Tibial nerve (tissue), 4 donors: ENCODE data around the gene TP53RK. TPM values are rescaled to one million over a fixed set of nuclear protein-coding genes. Genes with fewer than 3 reads are reported as not detected.

Experiments
- DNase-seq, 2 donors: peaks; one replicate each; pipeline ENCODE4 v3.0.0-alpha.2; 2019; ENCODE audit warnings: low spot score in 2 of 2
- H3K27ac ChIP-seq, 4 donors: fragments of 200-600 bp; sonication (generic) in 3 of 4; one replicate each; pipeline ENCODE4 v1.5.1; 2017 to 2019; ENCODE audit warnings: mild to moderate bottlenecking in 1 of 4
- H3K27me3 ChIP-seq, 2 donors: fragments of 200-600 bp; sonication (generic) in 1 of 2; one replicate each; pipeline versions ENCODE4 v1.5.1 to v1.6.0; 2017 to 2019
- H3K36me3 ChIP-seq, 3 donors: fragments of 200-600 bp; sonication (generic); one replicate each; pipeline ENCODE4 v1.5.1; 2018 to 2019
- H3K4me1 ChIP-seq, 4 donors: fragments of 200-600 bp; sonication (generic) in 3 of 4; one replicate each; pipeline ENCODE4 v1.5.1; 2017 to 2019
- H3K4me3 ChIP-seq, 4 donors: fragments of 200-600 bp; sonication (generic) in 3 of 4; one replicate each; pipeline ENCODE4 v1.5.1; 2017 to 2019; ENCODE audit warnings: mild to moderate bottlenecking in 1 of 4, moderate library complexity in 1 of 4
- H3K9me3 ChIP-seq, 4 donors: fragments of 200-600 bp; sonication (generic) in 3 of 4; one replicate each; pipeline ENCODE4 v1.5.1; 2017 to 2019
- EP300 ChIP-seq, 2 donors: sonication (generic); formaldehyde crosslinking; IDR thresholded peaks; one replicate each; pipeline ENCODE4 v1.6.1; 2017; ENCODE audit warnings: antibody characterized with exemption in 2 of 2, mild to moderate bottlenecking in 1 of 2
- POLR2A ChIP-seq, 2 donors: fragments of 450-650 bp; IDR thresholded peaks; one replicate each; pipeline ENCODE4 v1.6.1; 2017; ENCODE audit warnings: antibody characterized with exemption in 2 of 2, mild to moderate bottlenecking in 2 of 2, moderate library complexity in 2 of 2
- WGBS, 2 donors: methylation state at CpG; one replicate each; pipeline ENCODE4 v1.1.5; 2018; 5-methylcytosine and 5-hydroxymethylcytosine counted together
- total RNA-seq, 4 donors: library from RNA; depleted of rRNA; stranded (reverse); fragments of >200 nt; gene quantifications; one replicate each; pipeline ENCODE4 v1.1.0, GENCODE V29; 2016
- TF ChIP-seq, protein P1 (sequence below), 5 experiments: fragments of 200-600 bp in 3 of 5; fragments of 450-650 bp in 2 of 5; sonication (generic) in 3 of 5; IDR thresholded peaks; one replicate each; pipeline ENCODE4 v1.5.1; 2016 to 2019; ENCODE audit warnings: antibody characterized with exemption in 5 of 5, mild to moderate bottlenecking in 3 of 5, moderate library complexity in 2 of 5

TP53RK gene
- total RNA-seq, 4 donors from 2014 or later = 16.8 to 24.5 (median 21.9) TPM

DNA sequence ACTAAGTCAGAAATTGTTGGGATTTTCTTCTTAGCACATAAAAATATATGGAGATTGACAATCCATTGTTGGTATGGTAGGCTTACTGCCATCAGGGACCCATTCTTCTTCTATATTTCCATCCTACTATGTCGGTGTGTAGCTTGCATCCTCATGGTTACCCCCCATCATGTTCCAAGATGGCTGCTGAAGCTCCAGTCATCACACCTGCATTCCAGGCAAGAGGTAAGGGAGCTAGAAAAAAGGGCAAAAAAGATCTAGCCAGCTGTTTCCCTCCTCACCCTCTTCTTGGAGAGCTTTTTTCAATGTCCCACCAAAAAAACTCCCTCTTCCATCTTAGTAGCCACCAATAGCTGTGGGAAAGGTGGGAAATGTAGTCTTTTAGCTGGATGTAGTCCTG is 33.8 kb upstream of the TP53RK start:
- H3K4me1 ChIP-seq = no peaks in the 10 kb centered on the region
- no peak for DNase-seq
- no peak overlapping the region for H3K27ac ChIP-seq
- TF ChIP-seq POLR2A (IDR thresholded peaks at IDR 0.05) = no peak
- TF ChIP-seq EP300 (IDR thresholded peaks at IDR 0.05) = no peak
- TF ChIP-seq, protein P1, sequence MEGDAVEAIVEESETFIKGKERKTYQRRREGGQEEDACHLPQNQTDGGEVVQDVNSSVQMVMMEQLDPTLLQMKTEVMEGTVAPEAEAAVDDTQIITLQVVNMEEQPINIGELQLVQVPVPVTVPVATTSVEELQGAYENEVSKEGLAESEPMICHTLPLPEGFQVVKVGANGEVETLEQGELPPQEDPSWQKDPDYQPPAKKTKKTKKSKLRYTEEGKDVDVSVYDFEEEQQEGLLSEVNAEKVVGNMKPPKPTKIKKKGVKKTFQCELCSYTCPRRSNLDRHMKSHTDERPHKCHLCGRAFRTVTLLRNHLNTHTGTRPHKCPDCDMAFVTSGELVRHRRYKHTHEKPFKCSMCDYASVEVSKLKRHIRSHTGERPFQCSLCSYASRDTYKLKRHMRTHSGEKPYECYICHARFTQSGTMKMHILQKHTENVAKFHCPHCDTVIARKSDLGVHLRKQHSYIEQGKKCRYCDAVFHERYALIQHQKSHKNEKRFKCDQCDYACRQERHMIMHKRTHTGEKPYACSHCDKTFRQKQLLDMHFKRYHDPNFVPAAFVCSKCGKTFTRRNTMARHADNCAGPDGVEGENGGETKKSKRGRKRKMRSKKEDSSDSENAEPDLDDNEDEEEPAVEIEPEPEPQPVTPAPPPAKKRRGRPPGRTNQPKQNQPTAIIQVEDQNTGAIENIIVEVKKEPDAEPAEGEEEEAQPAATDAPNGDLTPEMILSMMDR (IDR thresholded peaks at IDR 0.05) = no peak
- WGBS, 2 donors = 94 to 100% methylated on average over 1 of the region's 1 CpG
- H3K27me3 ChIP-seq = no peaks in the 10 kb centered on the region
- H3K36me3 ChIP-seq = peaks cover 0 to 54% (median 0%) of the 10 kb centered on the region in 3 donors
- peaks cover 0 to 11% (median 0%) of the 10 kb centered on the region in 4 donors for H3K9me3 ChIP-seq
- H3K4me3 ChIP-seq = no peak overlapping the region

DNA sequence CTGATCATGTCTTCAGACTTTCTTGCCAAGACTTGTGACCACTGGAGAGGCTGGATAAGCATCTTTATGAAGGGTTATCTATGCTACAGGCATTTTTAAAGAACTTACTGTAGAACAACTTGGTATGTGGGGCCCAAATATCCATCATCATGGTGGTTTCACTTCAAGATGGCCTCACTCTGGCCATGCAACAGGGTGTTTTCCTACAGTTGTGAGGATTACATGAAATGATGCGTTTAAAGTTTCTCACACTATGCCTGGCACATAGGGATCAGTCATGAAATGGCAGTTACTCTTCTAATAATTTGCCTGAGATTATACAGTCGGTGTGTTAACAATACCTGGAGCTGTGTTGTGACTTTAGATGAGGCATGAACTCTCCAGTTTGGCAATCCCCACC is 33.2 kb upstream of the TP53RK start:
- peaks cover 0 to 48% (median 0%) of the 10 kb centered on the region in 3 donors for H3K36me3 ChIP-seq
- TF ChIP-seq POLR2A (IDR thresholded peaks at IDR 0.05) (no peak), EP300 (IDR thresholded peaks at IDR 0.05) (no peak)
- TF ChIP-seq, protein P1 (IDR thresholded peaks at IDR 0.05) = no peak
- WGBS, 2 donors = 98% methylated on average over 2 of the region's 2 CpGs

DNA sequence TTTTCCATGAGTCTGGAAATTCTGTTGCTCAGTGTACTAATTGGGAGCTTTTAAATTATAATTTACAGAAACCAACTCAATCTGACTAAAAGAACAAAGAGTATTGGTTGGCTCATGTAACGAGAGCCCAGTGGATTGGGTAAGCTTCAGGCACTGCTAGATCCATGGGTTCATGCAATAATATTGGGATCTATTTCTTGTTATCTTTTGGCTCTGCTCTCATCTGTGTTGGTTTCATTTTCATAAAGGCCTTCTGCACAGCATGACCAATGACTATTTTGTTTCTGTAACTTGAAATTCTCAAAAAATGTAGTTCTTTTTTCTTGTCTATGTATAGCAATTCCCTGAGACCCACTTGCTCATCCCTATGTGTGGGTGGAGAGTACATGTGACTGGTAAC is 32.2 kb upstream of the TP53RK start:
- H3K27ac ChIP-seq = no peak overlapping the region
- peaks cover 0 to 11% (median 0%) of the 10 kb centered on the region in 4 donors for H3K9me3 ChIP-seq
- WGBS, 2 donors = 88 to 94% methylated on average over 1 of the region's 1 CpG
- H3K36me3 ChIP-seq = peaks cover 0 to 42% (median 0%) of the 10 kb centered on the region in 3 donors
- TF ChIP-seq POLR2A (IDR thresholded peaks at IDR 0.05) (no peak), EP300 (IDR thresholded peaks at IDR 0.05) (no peak)
- TF ChIP-seq, protein P1 (IDR thresholded peaks at IDR 0.05) = no peak
- no peak for DNase-seq
- no peaks in the 10 kb centered on the region for H3K4me1 ChIP-seq
- H3K4me3 ChIP-seq = no peak overlapping the region
- no peaks in the 10 kb centered on the region for H3K27me3 ChIP-seq

More for the DNA sequence above, 33.2 kb upstream of the TP53RK start:
- peaks cover 0 to 11% (median 0%) of the 10 kb centered on the region in 4 donors for H3K9me3 ChIP-seq
- no peak overlapping the region for H3K27ac ChIP-seq
- H3K27me3 ChIP-seq = no peaks in the 10 kb centered on the region
- no peaks in the 10 kb centered on the region for H3K4me1 ChIP-seq
- no peak overlapping the region for H3K4me3 ChIP-seq
- no peak for DNase-seq

DNA sequence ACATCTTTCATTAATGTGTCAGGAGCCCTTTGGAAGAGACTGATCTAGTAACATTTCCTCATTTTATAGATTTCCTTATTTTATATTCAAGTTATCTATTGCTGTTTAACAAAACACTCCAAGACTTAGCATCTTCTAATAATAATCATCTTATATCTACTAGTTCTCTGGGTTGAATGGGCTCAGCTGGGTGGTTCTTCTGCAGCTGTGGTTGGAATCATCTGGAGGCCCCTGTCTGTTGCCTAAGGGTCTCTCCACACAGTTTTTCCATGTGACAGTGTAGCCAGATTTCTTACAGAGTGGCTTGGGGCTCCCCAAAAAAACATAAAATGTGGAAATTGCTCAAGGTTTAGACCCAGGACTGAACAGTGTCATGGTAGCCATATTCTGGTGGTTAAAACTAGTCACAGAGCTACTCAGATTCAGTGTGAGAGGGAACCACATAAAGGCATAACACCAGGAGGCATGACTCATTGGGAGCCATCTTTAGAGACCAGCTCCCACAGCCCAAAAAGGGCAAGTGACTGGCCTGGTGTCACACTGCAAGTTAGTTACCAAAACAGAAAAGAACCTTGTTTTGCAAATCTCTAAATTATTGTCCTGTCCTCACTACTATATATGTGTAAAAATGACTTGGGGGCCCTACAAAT is 31.7 kb upstream of the TP53RK start:
- peaks cover 0 to 36% (median 0%) of the 10 kb centered on the region in 3 donors for H3K36me3 ChIP-seq
- H3K27me3 ChIP-seq = no peaks in the 10 kb centered on the region
- DNase-seq = no peak
- H3K4me1 ChIP-seq = no peaks in the 10 kb centered on the region
- TF ChIP-seq POLR2A (IDR thresholded peaks at IDR 0.05) (no peak), EP300 (IDR thresholded peaks at IDR 0.05) (no peak)
- TF ChIP-seq, protein P1 (IDR thresholded peaks at IDR 0.05) = no peak
- H3K27ac ChIP-seq = no peak overlapping the region
- H3K4me3 ChIP-seq = no peak overlapping the region
- peaks cover 0 to 11% (median 0%) of the 10 kb centered on the region in 4 donors for H3K9me3 ChIP-seq

DNA sequence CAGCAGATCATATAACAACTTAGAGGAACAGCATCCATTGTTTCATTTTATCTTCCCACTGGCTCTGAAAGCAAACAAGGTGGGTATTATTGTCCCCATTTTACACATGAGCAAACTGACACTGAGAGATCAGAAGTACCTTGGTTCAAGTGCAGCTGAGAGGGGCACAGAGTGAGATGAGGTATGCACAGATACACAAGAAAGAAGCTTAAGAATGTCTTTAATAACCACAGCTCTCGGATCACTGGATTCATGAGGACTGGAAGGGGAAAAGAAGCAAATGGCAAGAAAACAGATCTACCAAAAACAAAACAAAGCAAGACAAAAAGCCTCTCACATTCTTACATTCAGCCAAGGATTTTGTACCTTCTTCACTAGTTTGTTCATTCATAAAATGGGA is 30.8 kb upstream of the TP53RK start:
- DNase-seq = no peak
- Histone ChIP-seq H3K27me3 (no peaks in the 10 kb centered on the region), H3K36me3 (peaks cover 0 to 28% (median 0%) of the 10 kb centered on the region in 3 donors), H3K27ac (no peak overlapping the region), H3K4me3 (no peak overlapping the region), H3K9me3 (peaks cover 0 to 11% (median 0%) of the 10 kb centered on the region in 4 donors), H3K4me1 (peaks cover 0 to 8% (median 0%) of the 10 kb centered on the region in 4 donors)
- TF ChIP-seq, protein P1 (IDR thresholded peaks at IDR 0.05) = no peak
- no peak for TF ChIP-seq EP300 (IDR thresholded peaks at IDR 0.05)
- no peak for TF ChIP-seq POLR2A (IDR thresholded peaks at IDR 0.05)
- WGBS, 2 donors = 86 to 100% methylated on average over 1 of the region's 1 CpG
